Uterus (tissue), 2 donors: ENCODE measurements around the gene KITLG.

Experiments
- POLR2A ChIP-seq, 2 donors: fragments of 450-650 bp; IDR thresholded peaks; one replicate each; pipeline ENCODE4 v1.6.1; 2016; ENCODE audit warnings: antibody characterized with exemption in 2 of 2, mild to moderate bottlenecking in 1 of 2, moderate library complexity in 1 of 2
- TF ChIP-seq, protein P1 (sequence below), 4 experiments: fragments of 200-600 bp in 2 of 4; fragments of 450-650 bp in 2 of 4; sonication (generic) in 2 of 4; IDR thresholded peaks; one replicate each; pipeline ENCODE4 v1.5.1; 2016 to 2019; ENCODE audit warnings: antibody characterized with exemption in 4 of 4, mild to moderate bottlenecking in 2 of 4, moderate library complexity in 1 of 4

DNA sequence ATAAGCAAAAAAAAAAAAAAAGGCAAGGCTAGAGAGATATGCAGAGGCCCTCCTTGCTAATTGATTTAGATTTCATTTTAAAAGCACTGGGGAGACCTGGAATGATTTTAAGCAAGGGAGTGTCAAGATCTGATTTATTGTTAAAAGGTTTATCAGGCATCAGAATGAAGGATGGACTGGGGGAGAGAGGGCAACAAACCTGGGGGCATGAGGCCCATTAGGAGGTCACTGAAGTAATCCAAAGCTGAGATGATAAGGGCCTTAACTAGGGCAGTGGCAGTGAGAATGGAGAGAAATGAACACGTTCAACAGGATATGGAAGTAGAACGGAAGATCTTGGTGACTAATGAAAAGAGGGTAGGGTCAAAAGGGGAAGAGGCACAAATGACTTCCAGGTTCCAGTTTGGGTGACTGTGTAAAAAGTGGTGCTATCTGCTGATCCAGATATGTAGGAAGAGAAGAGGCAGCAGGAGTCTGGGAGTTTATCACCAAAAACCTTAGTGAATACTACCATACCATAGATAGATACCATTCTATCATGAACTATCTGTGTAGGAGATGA is 24.0 kb downstream of the KITLG start:
- TF ChIP-seq, protein P1, sequence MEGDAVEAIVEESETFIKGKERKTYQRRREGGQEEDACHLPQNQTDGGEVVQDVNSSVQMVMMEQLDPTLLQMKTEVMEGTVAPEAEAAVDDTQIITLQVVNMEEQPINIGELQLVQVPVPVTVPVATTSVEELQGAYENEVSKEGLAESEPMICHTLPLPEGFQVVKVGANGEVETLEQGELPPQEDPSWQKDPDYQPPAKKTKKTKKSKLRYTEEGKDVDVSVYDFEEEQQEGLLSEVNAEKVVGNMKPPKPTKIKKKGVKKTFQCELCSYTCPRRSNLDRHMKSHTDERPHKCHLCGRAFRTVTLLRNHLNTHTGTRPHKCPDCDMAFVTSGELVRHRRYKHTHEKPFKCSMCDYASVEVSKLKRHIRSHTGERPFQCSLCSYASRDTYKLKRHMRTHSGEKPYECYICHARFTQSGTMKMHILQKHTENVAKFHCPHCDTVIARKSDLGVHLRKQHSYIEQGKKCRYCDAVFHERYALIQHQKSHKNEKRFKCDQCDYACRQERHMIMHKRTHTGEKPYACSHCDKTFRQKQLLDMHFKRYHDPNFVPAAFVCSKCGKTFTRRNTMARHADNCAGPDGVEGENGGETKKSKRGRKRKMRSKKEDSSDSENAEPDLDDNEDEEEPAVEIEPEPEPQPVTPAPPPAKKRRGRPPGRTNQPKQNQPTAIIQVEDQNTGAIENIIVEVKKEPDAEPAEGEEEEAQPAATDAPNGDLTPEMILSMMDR (IDR thresholded peaks at IDR 0.05): no peak
- no peak for TF ChIP-seq POLR2A (IDR thresholded peaks at IDR 0.05)
